NCI-H1092 (cell line): ENCODE data around the gene IMPDH2.

Experiments used
- DNase-seq: peaks from one replicate; lab custom pipeline; 2025; lab: John Stamatoyannopoulos, UW

Gene IMPDH2

GRCh38 chr3:49005998-49006397, 23.2 kb downstream of the IMPDH2 start:
- no peak for DNase-seq

- no peak for DNase-seq
Measured at GRCh38 chr3:49005303-49005680, 23.9 kb downstream of the IMPDH2 start.

- DNase-seq: no peak
Measured at GRCh38 chr3:49004352-49005302, 24.6 kb downstream of the IMPDH2 start.

- DNase-seq: no peak
Measured at GRCh38 chr3:49001155-49001554, 28.0 kb downstream of the IMPDH2 start.

- no peak for DNase-seq
Measured at GRCh38 chr3:48999085-48999858, 29.9 kb downstream of the IMPDH2 start.

GRCh38 chr3:48997714-48998637, 31.2 kb downstream of the IMPDH2 start:
- peak; percentile 83 for DNase-seq

- DNase-seq: no peak
Measured at GRCh38 chr3:48997102-48997635, 32.0 kb downstream of the IMPDH2 start.

- DNase-seq: no peak
Measured at GRCh38 chr3:48996640-48997039, 32.6 kb downstream of the IMPDH2 start.

- no peak for DNase-seq
Measured at GRCh38 chr3:48993834-48994233, 35.4 kb downstream of the IMPDH2 start.

GRCh38 chr3:48991851-48992545, 37.2 kb downstream of the IMPDH2 start:
- no peak for DNase-seq

- DNase-seq: no peak
Measured at GRCh38 chr3:48990636-48991469, 38.3 kb downstream of the IMPDH2 start.

GRCh38 chr3:48989796-48990635, 39.2 kb downstream of the IMPDH2 start, which contains the start of gene P4HTM:
P4HTM (plus strand) TSS chr3:48990241; CDS start chr3:48990257, 16 bp downstream.
- DNase-seq: peak; percentile 23

GRCh38 chr3:48989126-48989795, 39.9 kb downstream of the IMPDH2 start:
- DNase-seq: no peak

- DNase-seq: no peak
Measured at GRCh38 chr3:48985831-48986376, 43.3 kb downstream of the IMPDH2 start.

GRCh38 chr3:48984663-48985062, 44.5 kb downstream of the IMPDH2 start:
- no peak for DNase-seq

GRCh38 chr3:48983096-48983495, 46.1 kb downstream of the IMPDH2 start:
- DNase-seq: no peak

- DNase-seq: no peak
Measured at GRCh38 chr3:48982686-48983085, 46.5 kb downstream of the IMPDH2 start.

- no peak for DNase-seq
Measured at GRCh38 chr3:48982016-48982415, 47.2 kb downstream of the IMPDH2 start.
